T-cell (primary cell): ENCODE results near the gene SEC11C. TPM values are rescaled to one million over a fixed set of nuclear protein-coding genes. Genes with fewer than 3 reads are reported as not detected.

Experiments
- ATAC-seq, 4 experiments: fragments of 200-7000 bp in 3 of 4; fragments of 150-1000 bp in 1 of 4; cut with Tn5 transposase; replicated peaks in 1 of 4; 1 replicate in 3 of 4; 2 replicates in 1 of 4; pipeline ENCODE4 v1.10.0; 2021; ENCODE audit warnings: moderate library complexity in 3 of 4, mild to moderate bottlenecking in 2 of 4, moderate number of reproducible peaks in 1 of 4
- CTCF ChIA-PET, 2 donors: fragments of 300-600 bp; sonication (Branson Sonifier 250); formaldehyde crosslinking; loops; one replicate each; lab custom pipeline; 2022; ENCODE audit warnings: antibody characterized with exemption in 2 of 2; lab: Charles Lee
- POLR2A ChIA-PET, 2 donors: fragments of 300-600 bp; sonication (Branson Sonifier 250); formaldehyde crosslinking; loops; one replicate each; lab custom pipeline; 2022; ENCODE audit warnings: antibody characterized with exemption in 2 of 2; lab: Charles Lee
- DNase-seq, 35 experiments: peaks; one replicate each; pipeline versions ENCODE4 v3.0.0 to v3.0.0-alpha.2; 2013 to 2023
- H3K27ac ChIP-seq: one replicate; pipeline ENCODE4 v1.5.1; 2013; ENCODE audit warnings: low read length
- H3K27me3 ChIP-seq, 2 experiments: replicated peaks in 1 of 2; 1 replicate in 1 of 2; 2 replicates in 1 of 2; pipeline versions ENCODE4 v1.6.1 to v1.7.0; 2013; ENCODE audit warnings: low read length in 1 of 2, mixed read lengths in 1 of 2; ENCODE audit not compliant: control insufficient read depth in 2 of 2, insufficient read depth in 2 of 2; ENCODE audit errors: extremely low read depth in 1 of 2
- H3K36me3 ChIP-seq, 2 donors: 1 replicate in 1 of 2; 2 replicates in 1 of 2; pipeline versions ENCODE4 v1.6.1 to v1.7.0; 2013; ENCODE audit warnings: low read length in 1 of 2; ENCODE audit not compliant: control insufficient read depth in 2 of 2, insufficient read depth in 1 of 2; ENCODE audit errors: extremely low read depth in 1 of 2
- H3K4me1 ChIP-seq, 2 experiments: 1 replicate in 1 of 2; 2 replicates in 1 of 2; pipeline versions ENCODE4 v1.6.1 to v1.7.0; 2013; ENCODE audit warnings: low read length in 2 of 2, mixed read lengths in 1 of 2; ENCODE audit not compliant: insufficient read depth in 2 of 2, control insufficient read depth in 1 of 2; ENCODE audit errors: extremely low read depth in 1 of 2
- H3K4me3 ChIP-seq, 2 donors: 1 replicate in 1 of 2; 2 replicates in 1 of 2; pipeline versions ENCODE4 v1.5.1 to v1.7.0; 2013; ENCODE audit warnings: mild to moderate bottlenecking in 2 of 2, low read length in 1 of 2, moderate library complexity in 1 of 2; ENCODE audit not compliant: control insufficient read depth in 1 of 2; ENCODE audit errors: extremely low read depth in 1 of 2
- H3K9me3 ChIP-seq: 2 replicates; pipeline ENCODE4 v1.7.0; 2013
- H3K27ac Mint-ChIP-seq, 2 donors: one replicate each; pipeline ENCODE4 v1.8.0; 2020 to 2021; ENCODE audit warnings: mild to moderate bottlenecking in 2 of 2, mixed read lengths in 2 of 2
- H3K27me3 Mint-ChIP-seq, 2 donors: one replicate each; pipeline ENCODE4 v1.8.0; 2021 to 2022; ENCODE audit warnings: mixed read lengths in 2 of 2
- H3K36me3 Mint-ChIP-seq: one replicate; pipeline ENCODE4 v1.8.0; 2021; ENCODE audit warnings: mixed read lengths
- H3K4me1 Mint-ChIP-seq, 3 donors: one replicate each; pipeline ENCODE4 v1.8.0; 2020 to 2022; ENCODE audit warnings: mixed read lengths in 3 of 3, mild to moderate bottlenecking in 1 of 3
- H3K4me3 Mint-ChIP-seq, 3 donors: one replicate each; pipeline ENCODE4 v1.8.0; 2020 to 2022; ENCODE audit warnings: mild to moderate bottlenecking in 3 of 3, mixed read lengths in 3 of 3, moderate library complexity in 3 of 3
- H3K9me3 Mint-ChIP-seq, 3 donors: one replicate each; pipeline ENCODE4 v1.8.0; 2020 to 2022; ENCODE audit warnings: mixed read lengths in 3 of 3
- WGBS: methylation state at CpG from one replicate; pipeline ENCODE4 v1.1.5; 2013; ENCODE audit warnings: missing lambda C conversion rate; ENCODE audit not compliant: insufficient coverage; 5-methylcytosine and 5-hydroxymethylcytosine counted together
- total RNA-seq, 35 experiments: library from RNA in 6 of 35; stranded (reverse) in 6 of 35; fragments of 120-200 nt in 1 of 35; gene quantifications; one replicate each; pipeline versions ENCODE4 v1.2.1 to v1.2.4 and lab custom pipeline; 2013 to 2026

Gene SEC11C
- total RNA-seq, 5 donors from 2014 or later (not counting 1 experiment from before 2014, with no cell fraction given): 44.9 to 64.6 (median 51.0) TPM

DNA sequence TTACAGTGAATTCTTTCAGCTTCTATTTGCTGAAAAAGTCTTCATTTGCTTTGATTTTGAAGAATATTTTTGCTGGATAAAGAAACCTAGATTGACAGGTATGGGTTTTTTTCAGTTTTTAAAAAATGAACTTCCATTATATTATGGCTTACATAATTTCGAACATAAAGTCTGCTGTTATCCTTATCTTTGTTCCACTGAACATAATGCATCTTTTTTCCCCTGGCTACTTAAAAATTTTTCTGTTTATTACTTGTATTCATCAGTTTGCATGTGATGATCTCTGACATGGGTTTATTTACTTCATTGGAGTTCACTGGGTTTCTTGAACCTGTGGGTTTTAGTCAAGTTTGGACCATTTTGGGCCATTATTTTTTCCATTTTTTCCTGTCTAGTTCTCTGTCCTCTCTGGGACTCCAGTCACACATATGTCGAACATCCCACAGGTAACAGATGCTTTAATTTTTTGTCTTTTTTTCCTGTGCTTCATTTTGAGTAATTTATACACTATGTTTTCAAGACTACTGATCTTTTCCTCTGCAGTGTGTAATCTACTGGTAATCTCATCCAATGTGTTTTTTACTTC lies 33.1 kb downstream of the SEC11C start:
- Mint-ChIP-seq H3K9me3 (peaks cover 20 to 40% (median 28%) of the 10 kb centered on the region in 3 donors), H3K27me3 (peaks cover 7 to 11% of the 10 kb centered on the region in 2 donors), H3K4me3 (no peak overlapping the region), H3K4me1 (no peaks in the 10 kb centered on the region), H3K36me3 (no peaks in the 10 kb centered on the region), H3K27ac (no peak overlapping the region)
- WGBS: no CpG with 5 or more reads among the region's 2 CpGs
- H3K4me3 ChIP-seq: no peak overlapping the region
- no peaks in the 10 kb centered on the region for H3K4me1 ChIP-seq
- H3K27me3 ChIP-seq: peaks cover 0 to 7% of the 10 kb centered on the region in 2 experiments
- H3K9me3 ChIP-seq: no peaks in the 10 kb centered on the region
- ATAC-seq: no peak
- H3K27ac ChIP-seq: no peak overlapping the region
- no peaks in the 10 kb centered on the region for H3K36me3 ChIP-seq
- CTCF ChIA-PET: no interaction called here
- POLR2A ChIA-PET: no interaction called here
- no peak for DNase-seq

DNA sequence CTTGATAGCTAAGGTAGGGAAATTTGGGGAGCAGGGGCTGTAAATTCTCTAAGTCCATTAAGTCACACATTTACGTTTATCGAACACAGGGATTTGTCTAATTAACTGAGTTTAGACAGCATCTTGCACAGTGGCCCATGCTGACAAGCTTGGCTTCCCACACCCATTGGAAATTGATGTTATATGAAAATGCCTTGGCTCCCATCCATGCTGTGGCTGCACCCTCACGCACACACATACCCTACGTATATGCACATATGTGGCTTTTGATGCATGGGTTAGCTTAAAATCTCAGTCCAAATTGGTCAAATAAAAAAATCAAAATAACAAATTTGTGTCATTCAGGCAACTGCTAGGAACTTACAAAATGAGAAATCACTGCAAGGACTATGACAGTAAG lies 37.8 kb downstream of the SEC11C start:
- H3K27ac ChIP-seq: no peak overlapping the region
- ChIA-PET CTCF (no interaction called here), POLR2A (no interaction called here)
- peaks cover 15 to 20% (median 16%) of the 10 kb centered on the region in 3 donors for H3K9me3 Mint-ChIP-seq
- 70% methylated on average over 2 of the region's 4 CpGs for WGBS
- peaks cover 12 to 21% of the 10 kb centered on the region in 2 donors for H3K27me3 Mint-ChIP-seq
- H3K36me3 ChIP-seq: no peaks in the 10 kb centered on the region
- ATAC-seq (no peak), DNase-seq (no peak)
- H3K27me3 ChIP-seq: peaks cover 0 to 19% of the 10 kb centered on the region in 2 experiments
- no peak overlapping the region for H3K4me3 Mint-ChIP-seq
- no peaks in the 10 kb centered on the region for H3K4me1 Mint-ChIP-seq
- H3K27ac Mint-ChIP-seq: no peak overlapping the region
- no peak overlapping the region for H3K4me3 ChIP-seq
- no peaks in the 10 kb centered on the region for H3K36me3 Mint-ChIP-seq
- no peaks in the 10 kb centered on the region for H3K9me3 ChIP-seq
- no peaks in the 10 kb centered on the region for H3K4me1 ChIP-seq

DNA sequence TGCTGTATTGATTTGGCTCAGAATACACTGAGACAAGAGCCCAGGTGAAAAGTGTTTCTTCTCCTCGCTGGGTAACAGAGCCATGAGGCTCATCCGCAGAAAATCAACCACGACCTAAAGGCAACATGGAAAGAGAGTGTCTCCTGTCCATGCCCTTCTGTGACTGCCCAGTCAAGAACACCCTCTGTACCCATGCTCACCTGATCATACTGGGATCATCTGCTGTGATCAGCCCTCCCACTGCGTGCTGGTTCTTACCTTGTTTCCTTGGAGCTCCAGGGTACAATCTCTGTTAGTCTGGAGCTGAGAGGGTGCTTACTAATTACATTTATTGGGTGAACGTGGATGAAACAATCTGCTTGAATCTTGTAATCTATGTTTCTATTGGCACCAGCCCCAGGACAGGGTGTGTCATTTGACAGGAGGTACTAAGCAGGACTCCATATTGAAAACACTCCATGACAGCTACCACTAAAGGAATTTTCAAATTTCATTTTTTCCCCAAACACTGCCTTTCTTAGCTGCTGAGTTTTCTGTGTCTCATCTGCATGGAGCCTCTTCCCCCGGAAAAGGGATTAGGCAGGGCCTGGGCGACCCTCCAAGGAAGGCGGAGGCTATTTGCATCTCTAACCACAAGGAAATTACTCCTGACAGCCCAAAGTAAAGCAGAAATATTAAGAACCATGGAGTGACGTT lies 40.6 kb downstream of the SEC11C start:
- WGBS: 86% methylated on average over 3 of the region's 9 CpGs
- no peak for ATAC-seq
- no peaks in the 10 kb centered on the region for H3K4me1 ChIP-seq
- ChIA-PET POLR2A (no interaction called here), CTCF (no interaction called here)
- no peak for DNase-seq
- Mint-ChIP-seq H3K9me3 (no peaks in the 10 kb centered on the region), H3K36me3 (no peaks in the 10 kb centered on the region), H3K4me3 (no peak overlapping the region), H3K27ac (no peak overlapping the region), H3K27me3 (peaks cover 12 to 30% of the 10 kb centered on the region in 2 donors), H3K4me1 (no peaks in the 10 kb centered on the region)
- H3K27me3 ChIP-seq: peaks cover 0 to 21% of the 10 kb centered on the region in 2 experiments
- H3K27ac ChIP-seq: no peak overlapping the region
- no peaks in the 10 kb centered on the region for H3K9me3 ChIP-seq
- no peaks in the 10 kb centered on the region for H3K36me3 ChIP-seq
- no peak overlapping the region for H3K4me3 ChIP-seq

GRCh38 chr18:59182673-59183072 lies 43.0 kb downstream of the SEC11C start:
- Histone ChIP-seq H3K27me3 (peaks cover 0 to 15% of the 10 kb centered on the region in 2 experiments), H3K9me3 (no peaks in the 10 kb centered on the region), H3K4me1 (no peaks in the 10 kb centered on the region), H3K4me3 (no peak overlapping the region), H3K27ac (no peak overlapping the region), H3K36me3 (no peaks in the 10 kb centered on the region)
- H3K27me3 Mint-ChIP-seq: peaks cover 10 to 28% of the 10 kb centered on the region in 2 donors
- no peak overlapping the region for H3K4me3 Mint-ChIP-seq
- H3K27ac Mint-ChIP-seq: no peak overlapping the region
- no peak for ATAC-seq
- no CpG with 5 or more reads among the region's 1 CpG for WGBS
- DNase-seq: no peak
- CTCF ChIA-PET: no interaction called here
- H3K36me3 Mint-ChIP-seq: no peaks in the 10 kb centered on the region
- H3K4me1 Mint-ChIP-seq: no peaks in the 10 kb centered on the region
- POLR2A ChIA-PET: no interaction called here
- no peaks in the 10 kb centered on the region for H3K9me3 Mint-ChIP-seq

DNA sequence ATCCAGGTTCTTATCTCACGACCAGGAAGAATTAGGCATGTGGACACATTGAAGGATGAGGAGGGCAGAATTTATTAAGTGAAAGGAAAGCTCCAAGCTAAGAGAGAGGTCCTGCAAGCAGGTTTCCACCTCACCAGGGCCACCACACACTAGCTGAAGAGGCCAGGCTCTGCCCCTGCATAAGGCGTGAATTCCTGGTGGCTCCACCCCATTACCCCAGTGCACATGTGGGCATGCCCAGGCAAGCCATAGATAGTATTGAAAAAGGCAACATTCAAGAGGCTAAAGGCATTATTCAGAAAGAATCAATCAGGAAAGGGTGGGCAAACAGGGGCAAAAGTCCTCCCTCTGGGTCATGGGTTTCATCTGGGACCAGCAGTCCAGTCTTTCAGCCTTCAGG lies 49.3 kb downstream of the SEC11C start:
- Histone ChIP-seq H3K9me3 (no peaks in the 10 kb centered on the region), H3K4me1 (no peaks in the 10 kb centered on the region), H3K27me3 (peaks cover 0 to under 1% of the 10 kb centered on the region in 2 experiments), H3K36me3 (no peaks in the 10 kb centered on the region), H3K4me3 (no peak overlapping the region), H3K27ac (no peak overlapping the region)
- ATAC-seq (no peak), DNase-seq (no peak)
- CTCF ChIA-PET: no interaction called here
- peaks cover 0 to 4% (median 0%) of the 10 kb centered on the region in 3 donors for H3K9me3 Mint-ChIP-seq
- H3K27me3 Mint-ChIP-seq: peaks cover 7 to 8% of the 10 kb centered on the region in 2 donors
- POLR2A ChIA-PET: no interaction called here
- H3K4me1 Mint-ChIP-seq: no peaks in the 10 kb centered on the region
- no peak overlapping the region for H3K27ac Mint-ChIP-seq
- no peaks in the 10 kb centered on the region for H3K36me3 Mint-ChIP-seq
- no CpG with 5 or more reads among the region's 2 CpGs for WGBS
- H3K4me3 Mint-ChIP-seq: no peak overlapping the region

GRCh38 chr18:59189746-59190145 lies 50.1 kb downstream of the SEC11C start:
- Mint-ChIP-seq H3K27ac (no peak overlapping the region), H3K27me3 (peaks cover 7 to 8% of the 10 kb centered on the region in 2 donors), H3K36me3 (no peaks in the 10 kb centered on the region), H3K4me1 (no peaks in the 10 kb centered on the region), H3K9me3 (peaks cover 0 to 4% (median 0%) of the 10 kb centered on the region in 3 donors), H3K4me3 (no peak overlapping the region)
- H3K27ac ChIP-seq: no peak overlapping the region
- WGBS: no CpG with 5 or more reads among the region's 1 CpG
- ChIA-PET POLR2A (interaction anchor here in 1 of 2 donors (0.6 kb wide), 1 partner anchor 63 kb away, joined by 3 read pairs; no protein-coding TSS in a partner anchor), CTCF (no interaction called here)
- no peak overlapping the region for H3K4me3 ChIP-seq
- H3K36me3 ChIP-seq: no peaks in the 10 kb centered on the region
- no peak for DNase-seq
- ATAC-seq: no peak
- H3K27me3 ChIP-seq: peaks cover 0 to 4% of the 10 kb centered on the region in 2 experiments
- H3K9me3 ChIP-seq: no peaks in the 10 kb centered on the region
- no peaks in the 10 kb centered on the region for H3K4me1 ChIP-seq
